Activated CD4-positive, alpha-beta T cell treated with anti-CD3 and anti-CD28 coated beads for 24 hours (primary cell): ENCODE measurements around the gene SLC25A12.
"Not testable (repeated sequence)": the region's sequence is repeated elsewhere in the genome, so short reads cannot be mapped to it uniquely, and the experiment has no call there.

ENCODE experiments used
- DNase-seq, 2 donors: peaks; one replicate each; pipeline ENCODE4 v3.0.0-alpha.2; 2020; ENCODE audit warnings: low read depth in 2 of 2

The SLC25A12 gene, protein sequence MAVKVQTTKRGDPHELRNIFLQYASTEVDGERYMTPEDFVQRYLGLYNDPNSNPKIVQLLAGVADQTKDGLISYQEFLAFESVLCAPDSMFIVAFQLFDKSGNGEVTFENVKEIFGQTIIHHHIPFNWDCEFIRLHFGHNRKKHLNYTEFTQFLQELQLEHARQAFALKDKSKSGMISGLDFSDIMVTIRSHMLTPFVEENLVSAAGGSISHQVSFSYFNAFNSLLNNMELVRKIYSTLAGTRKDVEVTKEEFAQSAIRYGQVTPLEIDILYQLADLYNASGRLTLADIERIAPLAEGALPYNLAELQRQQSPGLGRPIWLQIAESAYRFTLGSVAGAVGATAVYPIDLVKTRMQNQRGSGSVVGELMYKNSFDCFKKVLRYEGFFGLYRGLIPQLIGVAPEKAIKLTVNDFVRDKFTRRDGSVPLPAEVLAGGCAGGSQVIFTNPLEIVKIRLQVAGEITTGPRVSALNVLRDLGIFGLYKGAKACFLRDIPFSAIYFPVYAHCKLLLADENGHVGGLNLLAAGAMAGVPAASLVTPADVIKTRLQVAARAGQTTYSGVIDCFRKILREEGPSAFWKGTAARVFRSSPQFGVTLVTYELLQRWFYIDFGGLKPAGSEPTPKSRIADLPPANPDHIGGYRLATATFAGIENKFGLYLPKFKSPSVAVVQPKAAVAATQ

DNA sequence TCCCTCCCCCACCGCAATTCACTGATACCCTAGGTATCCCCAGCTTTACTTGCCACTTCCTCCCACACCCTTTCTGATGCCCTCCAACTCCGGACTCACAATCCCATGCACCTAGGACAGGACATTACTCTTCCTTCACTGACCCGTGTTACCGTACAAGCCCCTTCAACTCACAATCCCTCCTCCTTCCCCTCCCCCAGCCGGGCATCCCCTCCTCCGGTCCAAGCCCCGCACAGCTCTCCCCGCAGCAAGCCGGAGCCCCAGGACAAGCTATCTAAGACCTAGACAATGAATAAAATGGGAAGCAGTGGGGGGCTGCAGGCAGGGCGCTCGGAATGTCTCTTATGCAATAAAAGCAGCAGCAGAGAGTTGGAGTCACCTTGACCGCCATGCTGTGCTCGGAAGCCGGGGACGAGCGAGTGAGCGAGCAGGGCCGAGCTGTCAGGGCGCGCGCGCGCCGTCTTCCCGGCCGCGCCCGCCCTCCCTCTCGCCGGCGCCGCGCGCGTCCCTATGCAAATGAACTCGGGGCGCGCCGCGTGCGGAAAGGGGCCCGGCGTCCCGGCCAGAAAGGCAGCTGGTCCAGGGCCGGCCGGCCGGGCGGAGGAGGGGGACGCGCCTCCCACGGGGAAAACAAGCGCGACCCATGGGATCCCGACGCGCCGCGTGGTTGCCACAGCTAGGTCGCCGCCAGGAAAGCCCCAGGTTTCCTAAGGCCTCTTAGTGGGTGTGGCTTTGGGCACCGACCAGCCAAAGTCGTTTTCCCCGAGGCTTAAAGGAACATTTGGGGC, at the start of gene SLC25A12:
TSS of gene SLC25A12 (minus strand) at position 421 of the 788 bp plus-strand sequence. CDS start at position 391, 30 bp downstream.
- peak; percentile 50 to 67 for DNase-seq

DNA sequence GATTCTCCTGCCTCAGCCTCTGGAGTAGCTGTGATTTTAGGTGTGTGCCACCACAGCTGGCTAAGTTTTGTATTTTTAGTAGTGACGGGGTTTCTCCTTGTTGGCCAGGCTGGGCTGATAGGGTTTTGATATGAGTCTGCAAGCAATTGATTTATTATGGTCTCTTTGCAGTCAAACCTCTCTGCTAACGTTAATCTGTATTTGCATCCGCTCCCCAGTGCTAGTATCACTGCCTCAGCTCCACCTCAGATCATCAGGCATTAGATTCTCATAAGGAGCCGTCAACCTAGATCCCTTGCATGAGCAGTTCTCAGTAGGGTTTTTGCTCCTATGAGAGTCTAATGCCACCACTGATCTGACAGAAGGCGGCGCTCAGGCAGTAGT, 47.3 kb upstream of the SLC25A12 start:
- no peak for DNase-seq

DNA sequence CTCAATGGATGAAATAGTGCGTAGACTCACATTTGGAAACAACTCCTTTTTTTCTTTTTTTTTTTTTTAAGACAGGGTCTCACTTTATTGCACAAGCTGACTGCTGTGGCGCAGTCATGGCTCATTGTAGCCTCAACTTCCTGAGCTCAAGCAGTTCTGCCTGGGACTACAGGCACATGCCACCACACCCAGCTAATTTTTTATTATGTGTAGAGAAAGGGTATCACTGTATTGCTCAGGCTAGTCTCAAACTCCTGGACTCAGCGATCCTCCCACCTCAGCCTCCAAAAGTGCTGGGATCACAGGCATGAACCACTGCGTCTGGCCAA, 45.7 kb upstream of the SLC25A12 start:
- no peak for DNase-seq

DNA sequence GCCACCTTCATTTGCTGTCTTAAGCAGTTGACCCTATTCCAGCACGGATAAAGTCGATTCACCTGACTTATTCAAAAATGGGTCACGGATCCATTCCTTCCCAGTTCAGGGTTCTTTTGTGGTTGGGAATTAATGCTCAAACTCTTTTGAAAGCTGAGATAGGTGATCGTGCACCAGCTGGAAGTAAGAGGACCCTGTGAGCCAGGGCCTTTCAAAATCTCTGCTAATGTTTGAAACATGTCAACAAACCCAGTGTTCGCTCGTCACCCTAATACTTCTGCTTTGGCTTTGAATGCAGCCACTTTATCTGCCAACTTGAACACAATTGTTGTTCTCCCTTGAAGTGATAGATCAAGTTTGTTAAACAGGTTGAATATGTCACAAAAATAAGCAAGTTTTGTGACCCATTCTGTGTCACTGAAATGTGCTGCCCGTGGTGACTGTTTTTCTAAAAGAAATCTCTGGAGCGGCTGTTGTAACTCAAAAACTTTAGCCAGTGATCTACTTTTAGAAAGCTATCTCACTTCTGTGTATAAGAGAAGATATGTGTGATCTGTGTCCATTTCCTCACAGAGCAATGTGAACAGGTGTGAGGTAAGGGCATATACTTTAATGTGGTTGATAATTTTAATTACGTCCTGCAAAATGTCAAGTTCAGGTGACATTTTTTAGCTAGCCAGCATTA, 45.2 kb upstream of the SLC25A12 start:
- DNase-seq: no peak

DNA sequence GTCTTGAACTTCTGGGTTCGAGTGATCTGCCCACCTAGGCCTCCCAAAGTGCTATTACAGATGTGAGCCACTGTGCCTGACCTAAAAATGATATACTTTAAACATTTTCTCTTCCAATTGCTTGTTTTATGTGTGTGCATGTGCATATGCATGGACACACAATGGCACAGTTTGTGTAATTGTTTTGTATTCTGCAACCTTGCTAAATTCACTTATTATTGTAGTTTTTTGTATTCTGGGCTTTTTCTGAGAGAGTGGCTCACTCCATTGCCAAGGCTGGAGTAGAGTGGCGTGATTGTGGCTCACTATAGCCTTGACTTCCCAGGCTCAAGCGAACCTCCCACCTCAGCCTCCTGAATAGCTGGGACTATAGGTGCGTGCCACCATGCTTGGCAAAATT, 36.3 kb upstream of the SLC25A12 start:
- DNase-seq: no peak

DNA sequence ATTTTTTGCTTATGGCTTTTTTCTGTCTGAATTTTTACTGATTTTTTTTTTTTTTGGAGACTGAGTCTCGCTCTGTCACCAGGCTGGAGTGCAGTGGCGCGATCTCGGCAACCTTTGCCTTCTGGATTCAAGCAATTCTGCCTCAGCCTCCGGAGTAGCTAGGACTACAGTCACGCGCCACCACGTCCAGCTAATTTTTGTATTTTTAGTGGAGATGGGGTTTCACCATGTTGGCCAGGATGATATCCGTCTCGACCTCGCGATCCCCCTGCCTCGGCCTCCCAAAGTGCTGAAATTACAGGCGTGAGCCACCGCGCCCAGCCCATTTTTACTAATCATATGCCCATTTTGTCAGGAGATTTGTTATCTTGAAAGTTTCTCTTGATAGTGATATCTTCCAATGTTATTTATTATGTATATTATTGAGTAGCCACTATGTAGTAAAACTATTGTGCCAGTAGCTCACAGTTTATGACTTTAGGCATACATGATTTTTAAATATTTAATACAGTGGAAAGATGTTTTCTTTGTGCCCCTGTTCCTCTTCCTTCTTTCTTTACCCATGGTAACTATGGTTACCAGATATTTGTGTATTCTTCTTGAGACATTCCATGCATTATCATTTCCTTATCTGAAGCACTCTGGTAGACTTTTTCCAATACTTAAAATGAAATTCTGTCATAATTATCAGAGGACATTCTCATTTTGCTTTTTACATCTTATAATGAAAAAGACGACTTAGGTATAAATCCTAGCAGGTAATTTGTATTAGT, 30.3 kb upstream of the SLC25A12 start:
- no peak for DNase-seq

DNA sequence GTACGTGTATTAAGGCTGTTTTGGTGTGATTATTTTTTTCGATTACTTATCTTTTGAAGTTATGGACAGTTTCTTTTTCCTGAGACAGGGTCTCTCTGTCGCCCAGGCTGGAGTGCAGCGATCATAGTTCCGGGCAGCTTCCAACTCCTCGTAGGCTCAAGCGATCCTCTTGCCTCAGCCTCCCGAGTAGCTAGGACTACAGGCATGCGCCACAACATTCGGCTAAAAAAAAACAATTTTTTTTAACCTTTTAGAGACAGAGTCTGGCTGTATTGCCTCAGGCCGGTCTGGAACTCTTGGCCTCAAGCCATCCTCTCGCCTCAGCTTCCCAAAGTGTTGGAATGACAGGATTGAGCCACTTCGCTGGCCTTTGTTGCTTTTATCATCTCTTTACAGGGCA, 29.2 kb upstream of the SLC25A12 start:
- DNase-seq: no peak

DNA sequence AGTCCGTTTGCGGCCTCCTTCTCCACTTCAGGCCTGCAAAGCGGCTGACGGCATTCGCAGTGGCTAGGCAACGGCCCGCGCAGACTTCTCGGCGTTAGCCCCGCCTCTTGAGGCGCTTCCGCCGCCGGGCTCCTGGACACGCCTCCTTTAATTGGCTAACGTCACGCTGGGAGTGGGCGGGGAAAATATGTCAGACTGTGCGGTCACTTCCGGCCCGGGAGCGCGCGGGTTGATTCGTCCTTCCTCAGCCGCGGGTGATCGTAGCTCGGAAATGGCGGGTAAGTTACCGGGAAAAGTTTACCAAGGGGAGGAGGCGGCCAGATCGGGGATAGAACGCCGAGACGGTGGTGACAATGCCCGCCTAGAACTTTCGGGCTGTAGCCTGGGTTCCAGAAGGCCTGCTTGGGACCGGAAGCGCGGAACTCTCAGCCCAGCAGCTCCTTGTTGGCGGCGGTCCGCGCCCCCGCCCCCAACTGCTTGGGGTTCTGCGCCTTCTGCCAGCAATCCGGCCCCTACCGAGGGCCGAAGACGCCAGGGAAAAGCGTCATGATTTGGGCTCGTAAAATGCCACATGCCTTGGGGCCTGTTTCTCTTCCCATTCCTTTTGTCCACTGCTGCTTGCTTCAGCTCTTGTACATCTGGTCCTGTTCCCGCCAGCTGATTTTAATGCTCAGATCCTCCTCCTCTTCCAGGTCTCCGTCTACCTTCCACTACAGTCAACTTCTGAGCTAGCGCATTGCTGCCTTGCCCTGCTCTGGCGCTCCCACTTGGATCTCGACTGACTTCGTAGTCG, 28.4 kb upstream of the SLC25A12 start, which contains the start of gene HAT1:
TSS of gene HAT1 (plus strand) at position 232 of the 793 bp plus-strand sequence. CDS start at position 272, 40 bp downstream.
- DNase-seq: peak; percentile 95 to 97

DNA sequence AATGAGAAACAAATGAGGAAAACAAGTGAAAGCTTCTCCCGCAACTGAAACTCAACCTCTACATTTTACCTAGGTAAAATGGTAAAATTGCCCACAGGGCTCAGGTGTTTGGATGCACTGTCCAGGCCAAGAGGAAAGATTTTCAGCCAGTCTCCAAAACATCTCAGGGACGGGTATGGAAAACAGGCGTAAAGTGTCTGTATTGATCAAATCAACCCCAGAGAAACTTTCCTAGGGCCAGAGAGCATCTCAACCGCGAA, 27.9 kb upstream of the SLC25A12 start:
- DNase-seq: no peak

DNA sequence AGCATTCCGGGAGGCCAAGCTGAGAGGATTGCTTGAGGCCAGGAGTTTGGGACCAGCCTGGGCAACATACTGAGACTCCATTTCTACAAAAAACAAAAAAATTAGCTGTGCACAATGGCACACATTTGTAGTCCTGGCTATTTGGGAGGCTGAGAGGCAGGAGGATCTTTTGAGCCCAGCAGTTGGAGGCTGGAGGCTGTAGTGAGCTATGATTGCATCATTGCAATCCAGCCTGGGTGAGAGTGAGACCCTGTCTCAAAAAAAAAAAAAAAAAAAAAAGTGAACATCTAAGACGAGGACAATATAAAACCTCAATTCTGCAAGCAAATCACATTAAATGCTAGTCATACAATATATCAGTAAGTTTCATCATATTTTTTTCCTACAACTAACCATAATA, 25.4 kb upstream of the SLC25A12 start:
- no peak for DNase-seq

DNA sequence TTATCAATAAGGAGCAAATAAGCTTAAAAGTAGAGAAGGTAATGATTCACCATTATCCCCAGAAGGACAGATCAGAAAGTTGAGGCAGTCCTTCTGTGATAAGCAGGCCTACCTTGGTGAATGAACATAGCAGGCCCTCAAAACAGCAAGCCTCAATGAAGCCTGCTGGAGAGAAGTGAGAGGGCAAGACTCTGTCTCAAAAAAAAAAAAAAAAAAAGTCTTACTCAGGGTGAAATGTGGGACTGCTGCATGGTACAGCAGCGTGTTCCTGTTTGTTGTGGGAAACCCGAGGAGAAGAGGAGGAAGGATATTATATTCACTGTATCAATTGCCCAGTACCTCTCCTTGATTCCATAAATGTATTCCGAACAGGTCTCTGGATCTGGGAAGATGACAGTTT, 19.5 kb upstream of the SLC25A12 start:
- DNase-seq: no peak

DNA sequence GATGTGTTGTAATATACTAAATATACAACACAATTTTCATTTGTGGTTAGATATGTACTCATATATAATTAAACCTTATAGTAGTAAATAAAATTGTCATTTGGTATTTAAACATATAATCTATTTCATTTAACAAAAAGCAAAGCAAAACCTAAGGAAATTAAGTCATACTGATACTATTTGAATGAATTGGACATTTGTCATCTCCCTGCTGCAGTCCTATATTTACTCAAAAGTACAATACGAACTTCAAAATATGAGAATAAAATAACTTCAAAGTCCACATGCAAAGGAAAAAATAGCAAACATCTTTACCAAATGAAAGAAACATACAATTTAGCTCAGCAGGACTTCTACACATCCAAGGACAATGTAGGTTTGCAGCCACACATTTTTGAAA, 16.4 kb upstream of the SLC25A12 start:
- no peak for DNase-seq

DNA sequence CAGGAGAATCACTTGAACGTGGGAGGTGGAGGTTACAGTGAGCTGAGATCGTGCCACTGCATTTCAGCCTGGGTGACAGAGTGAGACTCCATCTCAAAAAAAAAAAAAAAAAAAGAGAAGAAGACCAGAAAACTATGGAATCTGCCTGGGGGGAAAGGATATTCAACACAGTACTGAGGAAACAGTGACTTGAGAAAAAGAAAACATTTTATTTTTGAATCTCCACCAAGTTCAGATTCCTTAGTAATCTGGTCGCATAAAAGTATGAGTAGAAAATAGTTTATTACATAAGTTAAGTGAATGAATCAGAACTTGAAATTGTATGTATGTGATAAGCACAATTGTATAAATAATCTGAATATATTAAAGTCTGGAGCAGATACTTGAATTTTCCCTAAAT, 15.2 kb upstream of the SLC25A12 start:
- DNase-seq: no peak

DNA sequence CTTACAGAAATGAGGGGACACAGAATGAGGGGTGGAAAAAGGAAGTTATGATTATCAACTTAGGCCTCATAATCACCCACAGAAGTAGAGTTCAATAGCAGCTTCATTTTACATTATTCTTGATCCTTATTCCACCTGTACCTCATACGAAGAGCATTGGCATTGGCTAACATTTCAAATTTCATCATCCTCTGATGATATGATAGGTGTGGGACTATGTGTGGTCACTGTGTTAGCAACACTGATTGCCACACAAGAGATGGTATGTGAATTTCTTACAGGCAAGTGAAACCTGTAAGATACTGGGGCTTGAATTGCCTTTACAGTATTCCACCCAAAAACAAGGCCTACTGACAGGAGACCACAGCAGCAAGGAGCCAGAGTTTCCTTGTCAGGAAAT, 14.2 kb upstream of the SLC25A12 start:
- DNase-seq: no peak

DNA sequence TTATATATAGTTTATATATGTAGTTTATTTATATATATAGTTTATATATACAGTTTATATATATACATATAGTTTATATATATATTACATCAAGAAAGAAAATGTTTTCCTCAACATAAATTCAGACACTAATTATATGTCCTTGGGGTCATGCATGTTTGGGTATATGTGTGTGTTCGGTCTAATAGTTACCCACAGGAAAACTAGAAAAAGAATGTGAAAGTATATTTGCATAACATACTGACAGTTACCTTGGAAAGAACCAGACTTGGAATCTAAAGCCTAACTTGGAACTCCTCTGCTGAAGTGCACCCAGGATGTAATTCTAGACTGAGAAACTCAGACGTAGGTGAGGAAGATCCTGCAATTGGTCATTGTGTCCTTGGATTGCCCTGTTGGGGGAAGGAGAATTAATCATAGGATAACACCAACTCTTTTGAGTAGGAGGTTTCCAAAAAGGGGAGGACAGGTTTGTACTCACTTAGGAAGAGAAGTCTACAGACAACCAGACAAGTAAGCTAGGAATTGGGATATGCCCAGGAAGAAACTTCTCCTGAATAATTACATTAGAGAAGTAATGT, 8.9 kb upstream of the SLC25A12 start:
- no peak for DNase-seq

DNA sequence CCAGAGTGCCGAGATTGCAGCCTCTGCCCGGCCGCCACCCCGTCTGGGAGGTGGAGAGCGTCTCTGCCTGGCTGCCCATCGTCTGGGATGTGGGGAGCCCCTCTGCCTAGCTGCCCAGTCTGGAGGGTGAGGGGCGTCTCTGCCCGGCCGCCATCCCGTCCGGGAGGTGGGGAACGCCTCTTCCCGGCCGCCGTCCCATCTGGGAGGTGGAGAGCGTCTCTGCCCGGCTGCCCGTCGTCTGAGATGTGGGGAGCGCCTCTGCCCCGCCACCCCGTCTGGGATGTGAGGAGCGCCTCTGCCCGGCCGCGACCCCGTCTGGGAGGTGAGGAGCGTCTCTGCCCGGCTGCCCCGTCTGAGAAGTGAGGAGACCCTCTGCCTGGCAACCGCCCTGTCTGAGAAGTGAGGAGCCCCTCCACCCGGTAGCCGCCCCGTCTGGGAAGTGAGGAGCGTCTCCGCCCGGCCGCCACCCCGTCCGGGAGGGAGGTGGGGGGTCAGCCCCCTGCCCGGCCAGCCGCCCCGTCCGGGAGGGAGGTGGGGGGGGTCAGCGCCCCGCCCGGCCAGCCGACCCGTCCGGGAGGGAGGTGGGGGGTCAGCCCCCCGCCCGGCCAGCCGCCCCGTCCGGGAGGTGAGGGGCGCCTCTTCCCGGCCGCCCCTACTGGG, 5.7 kb upstream of the SLC25A12 start:
- DNase-seq: not testable (repeated sequence)

DNA sequence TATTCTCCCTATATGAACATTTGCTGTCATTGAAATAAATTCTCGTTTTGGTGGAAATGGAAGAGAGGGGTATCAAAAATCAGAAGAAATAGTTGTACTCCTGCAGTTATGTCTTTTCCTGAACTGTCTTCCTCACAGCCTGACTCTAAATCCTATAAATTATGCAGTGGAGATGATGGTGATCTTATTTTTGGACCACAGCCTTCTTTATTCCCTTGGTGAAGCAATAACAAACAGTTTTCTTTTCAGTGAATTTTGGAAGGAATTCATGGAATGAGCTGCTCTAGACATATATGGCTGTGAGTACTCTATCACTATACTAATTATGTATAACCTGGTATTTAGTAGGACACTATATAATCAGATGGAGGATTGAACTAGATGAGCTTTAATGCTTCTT, 1.7 kb upstream of the SLC25A12 start:
- DNase-seq: no peak

DNA sequence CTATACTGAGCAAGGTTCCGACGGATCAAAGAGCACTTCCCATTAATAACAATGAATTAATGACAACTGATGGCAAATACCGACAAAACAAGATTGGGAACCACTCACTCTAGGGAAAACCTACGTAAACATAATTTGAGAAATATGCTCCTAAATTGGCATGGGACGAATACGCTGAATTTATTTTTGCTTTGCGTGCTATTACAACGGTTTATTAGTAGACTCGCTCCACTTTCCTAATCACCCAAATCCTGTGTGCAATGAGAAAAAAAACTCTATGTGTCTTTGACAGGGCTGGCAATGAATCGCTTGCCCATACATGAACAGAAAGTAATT, 536 bp upstream of the SLC25A12 start:
- DNase-seq: no peak

DNA sequence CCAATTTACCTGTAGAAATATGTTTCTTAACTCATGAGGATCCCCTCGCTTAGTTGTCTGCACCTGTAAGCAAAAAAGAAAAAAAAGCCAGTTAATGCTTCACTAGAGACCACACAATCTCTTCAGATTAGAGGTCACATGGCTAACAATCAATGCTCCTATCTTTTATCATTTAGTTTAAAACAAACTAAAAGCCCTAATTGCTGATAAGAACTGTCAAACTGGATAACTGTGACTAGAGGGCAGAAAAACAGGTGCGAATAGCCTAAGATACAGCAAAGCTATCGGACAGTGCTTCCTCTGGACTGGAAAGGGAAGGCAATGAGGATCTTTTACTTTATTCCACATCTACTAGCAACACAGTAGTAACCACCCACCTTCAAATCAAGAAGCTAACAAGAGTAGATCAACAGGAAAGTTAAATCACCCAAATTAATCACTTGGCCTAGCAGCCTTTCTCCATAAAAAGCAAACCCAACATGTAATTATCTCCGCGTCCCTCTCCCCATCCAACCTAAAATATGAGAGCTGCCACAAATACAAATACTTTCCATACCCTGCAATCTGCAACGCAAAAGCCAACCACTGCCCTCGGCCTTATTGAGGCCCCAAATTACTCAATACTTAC, 734 bp downstream of the SLC25A12 start:
- no peak for DNase-seq
